Measurements from ENCODE around the gene THOC6. TPM values are rescaled to one million over a fixed set of nuclear protein-coding genes. Genes with fewer than 3 reads are reported as not detected.

Gene THOC6
- total and polyA plus RNA-seq, 7 experiments from 2014 or later: 25.3 to 60.6 (median 27.0) TPM

DNA sequence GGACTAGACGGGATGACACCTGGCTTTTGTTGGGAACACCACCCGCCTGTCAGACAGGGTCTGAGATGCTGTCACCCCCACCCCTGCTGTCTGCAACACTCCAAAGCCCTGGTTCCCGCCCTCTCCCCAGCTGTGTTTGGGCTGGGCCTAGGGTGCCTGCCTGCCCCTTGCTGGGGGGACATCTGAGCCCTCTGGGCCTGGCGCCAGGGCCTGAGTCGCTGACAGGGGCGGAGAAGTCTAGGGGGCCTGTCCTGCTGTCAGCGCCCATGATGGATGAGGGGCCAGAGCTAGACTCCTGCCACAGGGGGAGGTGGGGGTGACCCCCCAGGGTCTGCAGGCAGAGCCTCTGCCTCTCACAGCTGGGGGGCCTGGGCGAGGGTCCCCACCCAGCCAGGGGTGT lies 36.0 kb upstream of the THOC6 start:
- H3K4me1 Mint-ChIP-seq: peaks cover 0 to 11% (median 0%) of the 10 kb centered on the region in 7 donors
- Histone ChIP-seq H3K27ac (ENCODE audit: low read depth, low read length) (no peak overlapping the region), H3K36me3 (ENCODE audit: control insufficient read depth in 2 of 3, insufficient read depth in 3 of 3, low read length in 3 of 3) (no peaks in the 10 kb centered on the region), H3K9me3 (ENCODE audit: control insufficient read depth in 2 of 3, low read length in 3 of 3) (no peaks in the 10 kb centered on the region), H3K27me3 (ENCODE audit: control insufficient read depth in 2 of 2, insufficient read depth in 2 of 2, low read length in 2 of 2) (no peaks in the 10 kb centered on the region), H3K4me1 (ENCODE audit: control insufficient read depth in 2 of 2, insufficient read depth in 2 of 2, low read length in 2 of 2) (no peaks in the 10 kb centered on the region), H3K4me3 (ENCODE audit: low read length) (no peak overlapping the region)
- H3K27me3 Mint-ChIP-seq: peaks cover 0 to 9% (median 0%) of the 10 kb centered on the region in 5 donors
- DNase-seq (no peak), ATAC-seq (no peak)
- H3K4me3 Mint-ChIP-seq: no peak overlapping the region
- CTCF ChIA-PET: no interaction called here
- POLR2A ChIA-PET: no interaction called here
- peaks cover 0 to 2% (median 0%) of the 10 kb centered on the region in 11 donors for H3K9me3 Mint-ChIP-seq
- H3K27ac Mint-ChIP-seq: no peak overlapping the region
- H3K36me3 Mint-ChIP-seq: no peaks in the 10 kb centered on the region
- intact Hi-C loops (cut with micrococcal nuclease): no loop called here

DNA sequence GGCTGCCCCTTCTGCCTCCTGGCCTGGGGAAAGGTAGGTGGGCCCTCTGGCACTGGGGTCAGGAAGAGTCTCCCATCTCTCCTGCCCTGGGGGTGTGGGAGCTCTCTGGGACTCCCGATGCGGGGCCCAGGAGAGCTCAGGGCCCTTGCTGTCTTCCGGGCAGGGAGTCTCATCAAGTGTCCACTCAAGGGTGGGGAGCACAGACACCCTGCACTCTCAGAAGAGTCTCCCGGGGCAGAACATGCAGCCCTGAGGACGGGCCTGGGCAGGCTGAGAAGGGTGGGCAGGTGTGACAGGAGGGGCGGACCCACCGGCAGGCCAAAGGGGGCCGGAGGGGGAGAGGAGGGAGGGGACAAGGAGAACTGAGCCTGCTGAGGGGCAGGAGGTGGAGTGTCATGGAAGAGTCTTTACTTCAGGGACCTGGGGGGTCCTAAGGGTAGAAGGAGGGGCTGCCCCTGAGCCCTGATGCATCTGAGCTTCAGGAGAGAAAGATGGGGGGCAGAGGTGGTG lies 35.2 kb upstream of the THOC6 start:
- Histone ChIP-seq H3K4me3 (ENCODE audit: low read length) (no peak overlapping the region), H3K4me1 (ENCODE audit: control insufficient read depth in 2 of 2, insufficient read depth in 2 of 2, low read length in 2 of 2) (no peaks in the 10 kb centered on the region), H3K9me3 (ENCODE audit: control insufficient read depth in 2 of 3, low read length in 3 of 3) (no peaks in the 10 kb centered on the region), H3K27me3 (ENCODE audit: control insufficient read depth in 2 of 2, insufficient read depth in 2 of 2, low read length in 2 of 2) (no peaks in the 10 kb centered on the region), H3K36me3 (ENCODE audit: control insufficient read depth in 2 of 3, insufficient read depth in 3 of 3, low read length in 3 of 3) (no peaks in the 10 kb centered on the region), H3K27ac (ENCODE audit: low read depth, low read length) (no peak overlapping the region)
- H3K36me3 Mint-ChIP-seq: no peaks in the 10 kb centered on the region
- POLR2A ChIA-PET: interaction anchor here (0.7 to 1.5 kb wide), 2 partner anchors 8 to 10 kb away, joined by 3 to 4 read pairs; no protein-coding TSS in a partner anchor
- H3K4me1 Mint-ChIP-seq: peaks cover 0 to 6% (median 0%) of the 10 kb centered on the region in 7 donors
- peaks cover 0 to 2% (median 0%) of the 10 kb centered on the region in 11 donors for H3K9me3 Mint-ChIP-seq
- peaks cover 0 to 9% (median 0%) of the 10 kb centered on the region in 5 donors for H3K27me3 Mint-ChIP-seq
- CTCF ChIA-PET: no interaction called here
- DNase-seq (no peak), ATAC-seq (no peak)
- no peak overlapping the region for H3K4me3 Mint-ChIP-seq
- intact Hi-C loops (cut with micrococcal nuclease): no loop called here
- no peak overlapping the region for H3K27ac Mint-ChIP-seq

DNA sequence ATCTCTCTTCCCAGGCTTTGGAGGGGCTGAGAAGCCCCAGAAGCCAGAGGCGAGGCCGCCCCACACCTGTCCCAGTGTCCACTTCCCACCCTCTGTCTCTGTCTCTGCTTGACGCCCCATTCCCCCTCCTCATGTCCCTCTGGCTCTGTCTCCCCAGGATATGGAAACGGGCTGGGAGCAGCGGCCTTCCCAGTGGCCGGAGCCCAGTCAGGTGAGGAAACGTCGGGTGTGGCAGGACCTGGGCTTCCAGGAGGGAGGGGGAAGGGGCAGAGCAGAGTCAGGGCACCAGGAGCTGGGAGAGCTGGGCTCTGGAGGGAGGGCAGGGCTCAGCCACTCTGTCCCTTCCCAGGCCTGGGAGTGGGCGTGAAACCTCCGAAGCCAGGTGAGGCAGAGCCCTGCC lies 32.9 kb upstream of the THOC6 start:
- Histone ChIP-seq H3K27ac (ENCODE audit: low read depth, low read length) (no peak overlapping the region), H3K9me3 (ENCODE audit: control insufficient read depth in 2 of 3, low read length in 3 of 3) (no peaks in the 10 kb centered on the region), H3K36me3 (ENCODE audit: control insufficient read depth in 2 of 3, insufficient read depth in 3 of 3, low read length in 3 of 3) (no peaks in the 10 kb centered on the region), H3K27me3 (ENCODE audit: control insufficient read depth in 2 of 2, insufficient read depth in 2 of 2, low read length in 2 of 2) (no peaks in the 10 kb centered on the region), H3K4me3 (ENCODE audit: low read length) (no peak overlapping the region), H3K4me1 (ENCODE audit: control insufficient read depth in 2 of 2, insufficient read depth in 2 of 2, low read length in 2 of 2) (no peaks in the 10 kb centered on the region)
- H3K4me3 Mint-ChIP-seq: no peak overlapping the region
- ATAC-seq (no peak), DNase-seq (no peak)
- intact Hi-C loops (cut with micrococcal nuclease): no loop called here
- H3K27me3 Mint-ChIP-seq: peaks cover 0 to 6% (median 0%) of the 10 kb centered on the region in 5 donors
- H3K36me3 Mint-ChIP-seq: no peaks in the 10 kb centered on the region
- ChIA-PET CTCF (interaction anchor here (0.9 kb wide), 1 partner anchor 8 kb away, joined by 3 read pairs; no protein-coding TSS in a partner anchor), POLR2A (no interaction called here)
- H3K4me1 Mint-ChIP-seq: no peaks in the 10 kb centered on the region
- no peak overlapping the region for H3K27ac Mint-ChIP-seq
- H3K9me3 Mint-ChIP-seq: peaks cover 0 to 2% (median 0%) of the 10 kb centered on the region in 11 donors

DNA sequence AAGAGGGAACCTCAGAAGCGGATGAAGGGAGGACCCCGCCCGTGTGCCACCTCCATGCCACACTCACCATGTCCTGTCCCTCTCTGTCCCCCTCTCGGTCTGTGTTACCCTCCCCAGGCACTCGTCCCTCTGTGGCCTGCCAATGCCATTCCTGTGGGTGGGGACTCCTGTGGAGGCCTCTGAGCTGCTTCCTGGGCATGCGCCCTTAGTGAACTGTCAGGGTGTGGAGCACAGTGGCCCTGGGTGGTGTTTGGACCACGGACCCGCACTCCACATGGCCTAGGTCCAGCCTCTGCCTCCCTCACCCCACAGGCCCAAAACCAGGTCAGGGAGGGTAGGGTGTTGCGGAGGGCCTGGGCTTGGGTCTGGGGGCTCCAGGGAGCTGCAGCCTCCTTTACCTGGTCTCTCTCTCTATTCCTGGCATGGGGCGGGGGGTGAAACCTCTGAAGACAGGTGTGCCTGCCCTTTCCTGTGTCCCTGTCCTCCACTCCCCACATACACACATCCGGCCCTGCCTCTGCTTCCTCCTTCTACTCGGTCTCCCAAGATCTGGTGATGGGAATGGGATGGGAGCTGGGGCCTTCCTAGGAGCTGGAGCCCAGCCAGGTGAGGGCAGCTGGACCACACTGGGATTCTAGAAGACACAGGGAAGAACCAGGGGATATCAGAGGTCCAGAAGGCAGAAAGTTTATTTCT lies 32.1 kb upstream of the THOC6 start:
- H3K4me3 Mint-ChIP-seq: no peak overlapping the region
- H3K36me3 Mint-ChIP-seq: no peaks in the 10 kb centered on the region
- DNase-seq (no peak), ATAC-seq (no peak)
- H3K4me3 ChIP-seq (ENCODE audit: low read length): no peak overlapping the region
- H3K4me1 Mint-ChIP-seq: no peaks in the 10 kb centered on the region
- H3K36me3 ChIP-seq (ENCODE audit: control insufficient read depth in 2 of 3, insufficient read depth in 3 of 3, low read length in 3 of 3): no peaks in the 10 kb centered on the region
- intact Hi-C loops (cut with micrococcal nuclease): no loop called here
- peaks cover 0 to 2% (median 0%) of the 10 kb centered on the region in 11 donors for H3K9me3 Mint-ChIP-seq
- peaks cover 0 to 6% (median 0%) of the 10 kb centered on the region in 5 donors for H3K27me3 Mint-ChIP-seq
- H3K27ac Mint-ChIP-seq: no peak overlapping the region
- H3K27me3 ChIP-seq (ENCODE audit: control insufficient read depth in 2 of 2, insufficient read depth in 2 of 2, low read length in 2 of 2): no peaks in the 10 kb centered on the region
- POLR2A ChIA-PET: no interaction called here
- CTCF ChIA-PET: interaction anchor here (0.6 to 0.9 kb wide), 2 partner anchors 9 to 12 kb away, joined by 3 read pairs; no protein-coding TSS in a partner anchor
- no peak overlapping the region for H3K27ac ChIP-seq (ENCODE audit: low read depth, low read length)
- H3K4me1 ChIP-seq (ENCODE audit: control insufficient read depth in 2 of 2, insufficient read depth in 2 of 2, low read length in 2 of 2): no peaks in the 10 kb centered on the region
- H3K9me3 ChIP-seq (ENCODE audit: control insufficient read depth in 2 of 3, low read length in 3 of 3): no peaks in the 10 kb centered on the region

DNA sequence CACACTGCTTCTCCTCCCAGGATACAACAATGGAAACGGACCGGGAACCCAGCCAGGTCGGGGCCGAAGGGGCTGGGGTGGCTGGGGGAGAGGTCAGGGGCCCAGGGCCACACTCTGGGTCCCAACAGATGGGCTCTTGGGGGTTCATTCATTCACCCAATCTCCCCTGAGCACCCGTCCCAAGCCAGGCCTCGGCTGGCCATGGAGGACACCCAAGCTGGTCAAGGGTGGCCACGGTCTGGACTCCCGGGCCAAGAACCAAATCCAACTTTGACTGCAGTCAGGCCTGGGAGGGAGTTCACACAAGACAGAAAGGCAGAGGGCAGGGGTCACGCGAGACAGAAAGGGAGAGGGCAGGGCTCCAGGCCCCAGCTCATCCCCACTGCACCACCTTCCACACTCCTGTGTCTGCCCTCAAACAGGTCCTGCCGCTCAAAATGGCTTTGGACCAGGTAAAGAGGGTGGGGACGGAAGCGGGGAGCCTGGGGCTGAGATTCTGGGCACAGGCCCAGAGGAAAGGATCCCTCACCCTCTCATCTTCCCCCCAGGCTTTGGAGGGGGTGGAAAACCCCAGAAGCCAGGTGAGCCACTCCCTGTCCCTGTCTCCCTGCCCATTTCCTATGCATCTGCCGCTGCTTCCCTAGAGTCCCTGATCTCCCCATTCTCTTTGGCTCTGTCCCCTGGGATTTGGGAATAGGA lies 31.3 kb upstream of the THOC6 start:
- Histone ChIP-seq H3K9me3 (ENCODE audit: control insufficient read depth in 2 of 3, low read length in 3 of 3) (no peaks in the 10 kb centered on the region), H3K36me3 (ENCODE audit: control insufficient read depth in 2 of 3, insufficient read depth in 3 of 3, low read length in 3 of 3) (no peaks in the 10 kb centered on the region), H3K4me1 (ENCODE audit: control insufficient read depth in 2 of 2, insufficient read depth in 2 of 2, low read length in 2 of 2) (no peaks in the 10 kb centered on the region), H3K27me3 (ENCODE audit: control insufficient read depth in 2 of 2, insufficient read depth in 2 of 2, low read length in 2 of 2) (no peaks in the 10 kb centered on the region), H3K27ac (ENCODE audit: low read depth, low read length) (no peak overlapping the region), H3K4me3 (ENCODE audit: low read length) (no peak overlapping the region)
- H3K27me3 Mint-ChIP-seq: peaks cover 0 to 6% (median 0%) of the 10 kb centered on the region in 5 donors
- ATAC-seq (no peak), DNase-seq (no peak)
- ChIA-PET POLR2A (no interaction called here), CTCF (no interaction called here)
- no peaks in the 10 kb centered on the region for H3K4me1 Mint-ChIP-seq
- intact Hi-C loops (cut with micrococcal nuclease): no loop called here
- H3K27ac Mint-ChIP-seq: no peak overlapping the region
- H3K9me3 Mint-ChIP-seq: peaks cover 0 to 2% (median 0%) of the 10 kb centered on the region in 11 donors
- no peak overlapping the region for H3K4me3 Mint-ChIP-seq
- H3K36me3 Mint-ChIP-seq: no peaks in the 10 kb centered on the region

DNA sequence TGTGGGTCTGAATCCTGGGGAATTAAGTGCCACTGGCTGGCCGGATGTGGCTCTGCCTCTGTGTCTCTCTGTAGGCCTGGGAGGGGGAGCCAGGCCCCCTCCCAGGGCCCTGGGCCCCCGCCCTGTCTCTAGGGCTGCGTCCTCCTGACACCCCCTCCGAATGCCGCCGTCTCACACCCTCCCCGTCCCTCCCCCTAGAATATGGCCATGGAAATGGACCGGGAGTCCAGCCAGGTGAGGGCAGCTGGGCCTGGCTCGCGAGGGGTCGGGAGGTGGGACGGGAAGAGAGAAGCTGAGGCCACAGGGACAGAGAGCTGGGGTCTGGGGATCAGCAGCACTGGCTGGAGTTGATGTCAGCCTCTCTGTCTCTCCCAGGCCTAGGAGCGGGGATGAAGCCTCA lies 27.5 kb upstream of the THOC6 start:
- Histone ChIP-seq H3K4me1 (ENCODE audit: control insufficient read depth in 2 of 2, insufficient read depth in 2 of 2, low read length in 2 of 2) (no peaks in the 10 kb centered on the region), H3K36me3 (ENCODE audit: control insufficient read depth in 2 of 3, insufficient read depth in 3 of 3, low read length in 3 of 3) (no peaks in the 10 kb centered on the region), H3K27me3 (ENCODE audit: control insufficient read depth in 2 of 2, insufficient read depth in 2 of 2, low read length in 2 of 2) (no peaks in the 10 kb centered on the region), H3K9me3 (ENCODE audit: control insufficient read depth in 2 of 3, low read length in 3 of 3) (no peaks in the 10 kb centered on the region), H3K4me3 (ENCODE audit: low read length) (no peak overlapping the region), H3K27ac (ENCODE audit: low read depth, low read length) (no peak overlapping the region)
- no peaks in the 10 kb centered on the region for H3K9me3 Mint-ChIP-seq
- no peak overlapping the region for H3K4me3 Mint-ChIP-seq
- ATAC-seq (no peak), DNase-seq (no peak)
- intact Hi-C loops (cut with micrococcal nuclease): no loop called here
- ChIA-PET POLR2A (interaction anchor here (0.9 kb wide), 1 partner anchor 12 kb away, joined by 3 read pairs; no protein-coding TSS in a partner anchor), CTCF (interaction anchor here (0.8 kb wide), 1 partner anchor 31 kb away, joined by 3 read pairs; no protein-coding TSS in a partner anchor)
- no peaks in the 10 kb centered on the region for H3K4me1 Mint-ChIP-seq
- no peaks in the 10 kb centered on the region for H3K36me3 Mint-ChIP-seq
- no peak overlapping the region for H3K27ac Mint-ChIP-seq
- H3K27me3 Mint-ChIP-seq: peaks cover 0 to 7% (median 0%) of the 10 kb centered on the region in 5 donors

All from naive thymus-derived CD4-positive, alpha-beta T cell (primary cell).